AG09319 (cell line): ENCODE measurements around the gene SGO2.
"Not testable (repeated sequence)": the region's sequence is repeated elsewhere in the genome, so short reads cannot be mapped to it uniquely, and the experiment has no call there.

Experiments
- DNase-seq: peaks from one replicate; pipeline ENCODE4 v3.0.0-alpha.2; 2010; ENCODE audit warnings: low read depth; ENCODE audit errors: extremely low read depth
- TF ChIP-seq, protein P1 (sequence below): IDR thresholded peaks from 2 replicates; pipeline ENCODE4 v1.5.1; 2011; ENCODE audit warnings: low read depth, mild to moderate bottlenecking, inconsistent platforms, low read length, moderate library complexity

SGO2 gene

DNA sequence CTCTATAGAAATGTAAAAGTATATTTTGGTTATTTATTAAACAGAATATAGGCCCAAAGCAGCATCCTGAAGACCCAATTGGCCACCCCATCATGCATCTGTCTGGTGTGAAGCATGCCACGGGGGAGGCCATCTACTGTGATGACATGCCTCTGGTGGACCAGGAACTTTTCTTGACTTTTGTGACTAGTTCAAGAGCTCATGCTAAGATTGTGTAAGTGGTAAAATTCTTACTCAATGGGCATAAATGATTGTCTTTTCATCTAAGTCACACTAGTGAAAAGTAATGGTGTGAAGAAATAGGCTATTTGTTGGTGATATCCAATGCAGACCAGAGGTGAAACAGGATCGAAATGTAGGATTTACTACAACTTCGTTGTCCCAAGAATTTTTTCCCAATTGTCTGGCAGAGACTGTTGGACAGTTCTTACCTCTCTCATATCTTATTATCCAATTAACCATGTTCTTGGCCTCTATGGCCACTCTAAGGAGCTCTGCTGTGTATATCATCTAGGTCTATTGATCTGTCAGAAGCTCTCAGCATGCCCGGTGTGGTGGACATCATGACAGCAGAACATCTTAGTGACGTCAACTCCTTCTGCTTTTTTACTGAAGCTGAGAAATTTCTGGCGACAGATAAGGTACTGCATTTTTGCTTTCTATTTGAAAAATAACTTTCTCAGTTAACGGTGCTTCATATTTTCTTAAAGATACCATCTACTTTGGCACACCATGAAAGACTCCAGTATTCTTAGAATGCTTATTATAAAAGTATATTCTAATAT, 94.8 kb downstream of the SGO2 start:
- TF ChIP-seq, protein P1, sequence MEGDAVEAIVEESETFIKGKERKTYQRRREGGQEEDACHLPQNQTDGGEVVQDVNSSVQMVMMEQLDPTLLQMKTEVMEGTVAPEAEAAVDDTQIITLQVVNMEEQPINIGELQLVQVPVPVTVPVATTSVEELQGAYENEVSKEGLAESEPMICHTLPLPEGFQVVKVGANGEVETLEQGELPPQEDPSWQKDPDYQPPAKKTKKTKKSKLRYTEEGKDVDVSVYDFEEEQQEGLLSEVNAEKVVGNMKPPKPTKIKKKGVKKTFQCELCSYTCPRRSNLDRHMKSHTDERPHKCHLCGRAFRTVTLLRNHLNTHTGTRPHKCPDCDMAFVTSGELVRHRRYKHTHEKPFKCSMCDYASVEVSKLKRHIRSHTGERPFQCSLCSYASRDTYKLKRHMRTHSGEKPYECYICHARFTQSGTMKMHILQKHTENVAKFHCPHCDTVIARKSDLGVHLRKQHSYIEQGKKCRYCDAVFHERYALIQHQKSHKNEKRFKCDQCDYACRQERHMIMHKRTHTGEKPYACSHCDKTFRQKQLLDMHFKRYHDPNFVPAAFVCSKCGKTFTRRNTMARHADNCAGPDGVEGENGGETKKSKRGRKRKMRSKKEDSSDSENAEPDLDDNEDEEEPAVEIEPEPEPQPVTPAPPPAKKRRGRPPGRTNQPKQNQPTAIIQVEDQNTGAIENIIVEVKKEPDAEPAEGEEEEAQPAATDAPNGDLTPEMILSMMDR = no peak
- DNase-seq = no peak

DNA sequence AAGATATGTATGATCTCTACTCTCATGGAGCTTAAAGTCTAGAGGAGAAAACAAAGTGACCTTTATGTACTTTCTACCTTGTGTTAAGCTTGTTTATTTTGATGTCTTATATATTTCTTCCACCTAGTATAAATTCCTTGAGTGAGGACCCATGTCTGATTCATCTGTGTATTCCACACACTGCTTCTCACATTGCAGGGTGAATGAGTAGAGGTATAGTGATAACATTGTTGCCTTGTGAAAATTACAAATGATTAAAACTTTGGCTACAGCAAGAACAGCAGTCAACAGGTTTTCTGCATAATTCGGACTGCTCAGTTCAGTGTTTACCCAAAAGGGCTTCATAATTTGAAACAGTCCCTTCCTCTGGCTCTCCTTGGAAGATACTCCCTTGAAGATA, 96.1 kb downstream of the SGO2 start:
- no peak for DNase-seq
- TF ChIP-seq, protein P1 = no peak

- TF ChIP-seq, protein P1 = no peak
- DNase-seq = no peak
These were observed 98.0 kb downstream of the SGO2 start for GRCh38 chr2:200624026-200624425.

DNA sequence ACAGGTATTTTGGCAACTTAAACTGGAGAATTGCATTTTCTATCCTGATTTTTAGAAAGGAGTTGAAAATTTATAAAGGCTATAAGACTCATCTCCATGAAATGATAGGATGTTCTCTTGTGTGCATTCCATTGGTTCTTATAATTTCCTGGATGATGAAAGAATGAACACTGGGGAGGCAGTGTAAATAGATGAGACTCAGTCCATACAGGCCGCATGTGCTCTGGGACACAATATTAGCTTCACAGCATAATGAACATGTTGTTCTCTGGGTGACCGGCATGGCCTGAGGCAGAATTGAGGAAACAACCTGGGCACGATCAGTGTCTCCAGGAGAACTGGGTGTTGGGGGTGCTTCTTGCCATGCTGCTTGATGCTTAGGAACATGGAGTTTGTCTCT, 98.7 kb downstream of the SGO2 start:
- TF ChIP-seq, protein P1 = no peak
- DNase-seq = no peak

DNA sequence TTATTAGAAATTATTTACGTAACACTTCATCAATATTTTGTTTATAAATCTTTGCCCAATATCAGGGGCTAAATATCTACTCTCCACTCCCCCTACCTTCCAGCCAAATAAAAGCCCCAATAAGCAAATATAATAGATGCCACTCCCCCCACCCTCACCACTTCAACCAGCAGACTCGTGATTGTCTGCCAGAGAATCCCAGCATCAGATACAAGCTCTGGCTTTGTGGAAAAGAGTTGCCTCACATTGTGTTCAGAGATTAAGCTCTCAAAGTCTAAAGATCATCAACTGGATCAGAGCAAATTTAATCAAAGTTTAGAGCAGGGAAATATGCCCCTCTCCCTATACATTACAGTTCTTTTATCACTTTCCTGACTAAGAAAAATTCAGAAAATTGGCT, 99.3 kb downstream of the SGO2 start:
- no peak for DNase-seq
- TF ChIP-seq, protein P1 = no peak

DNA sequence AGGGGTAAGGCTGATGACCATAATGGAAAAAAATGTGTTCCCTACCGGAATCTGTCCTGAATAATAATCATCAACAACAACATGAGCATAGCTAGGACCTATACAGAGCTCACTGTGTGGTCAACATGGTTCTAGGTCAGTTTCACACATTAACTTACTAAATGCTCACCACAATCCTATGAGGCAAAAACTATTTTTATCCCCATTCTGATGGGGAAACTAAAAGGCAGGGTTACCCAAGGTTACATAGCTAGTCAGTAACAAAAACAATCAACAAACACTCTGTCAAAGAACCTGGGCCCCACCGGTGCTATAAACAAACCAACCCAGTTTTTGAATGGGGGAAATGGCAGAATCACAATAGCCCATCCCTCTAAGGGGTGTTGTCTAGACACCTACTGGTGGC, 100.0 kb downstream of the SGO2 start:
- no peak for DNase-seq
- TF ChIP-seq, protein P1 = no peak

DNA sequence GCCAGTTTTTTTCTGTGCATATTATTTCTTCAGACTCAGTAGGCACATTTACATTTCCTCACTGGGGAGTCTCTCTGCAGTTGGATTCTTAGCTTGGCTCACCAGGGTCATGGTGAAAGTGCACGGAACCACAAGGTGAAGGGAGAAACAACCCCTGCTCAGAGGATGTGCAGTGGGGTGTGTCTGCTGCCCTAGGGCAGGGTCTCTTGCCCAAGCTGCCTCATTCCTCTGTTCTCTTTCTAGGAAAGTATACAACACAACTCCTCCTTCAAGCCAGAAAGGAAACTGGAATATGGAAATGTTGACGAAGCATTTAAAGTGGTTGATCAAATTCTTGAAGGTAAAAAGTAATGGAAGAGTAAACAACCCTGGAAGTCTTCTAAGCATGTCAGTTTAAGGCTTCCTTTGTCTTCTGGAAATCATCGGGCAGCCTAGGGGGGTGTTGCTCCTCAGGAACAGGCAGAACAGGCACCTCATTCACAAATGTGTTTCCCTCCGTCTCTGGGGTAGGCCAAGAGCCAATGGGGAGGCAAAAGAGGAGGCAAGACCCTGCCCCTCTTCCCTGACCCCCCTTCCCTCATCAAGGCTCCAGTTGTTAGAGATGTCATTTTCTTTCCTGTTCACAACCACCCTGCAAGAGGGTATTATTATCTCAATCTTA, 101.2 kb downstream of the SGO2 start:
- DNase-seq = no peak
- TF ChIP-seq, protein P1 = no peak

DNA sequence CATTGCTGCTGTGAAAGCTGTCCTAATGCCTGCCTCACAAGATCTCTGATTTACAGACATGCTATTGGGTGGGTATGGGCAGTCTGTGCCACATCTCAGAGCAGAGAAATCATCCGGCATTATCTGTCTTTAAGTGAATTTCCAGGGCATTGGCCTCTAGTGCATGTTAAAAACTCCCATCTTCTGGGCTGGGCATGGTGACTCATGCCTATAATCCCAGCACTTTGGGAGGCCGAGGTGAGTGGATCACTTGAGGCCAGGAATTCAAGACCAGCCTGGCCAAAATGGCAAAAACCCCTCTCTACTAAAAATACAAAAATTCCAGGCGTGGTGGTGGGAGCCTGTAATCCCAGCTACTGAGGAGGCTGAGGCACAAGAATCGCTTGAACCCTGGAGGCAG, 102.5 kb downstream of the SGO2 start:
- DNase-seq = not testable (repeated sequence)
